ENCODE data around the gene RANBP10. TPM values are rescaled to one million over a fixed set of nuclear protein-coding genes. Genes with fewer than 3 reads are reported as not detected.

The RANBP10 gene
- total and polyA plus RNA-seq, 2 donors (not counting 3 experiments of a cell fraction or from before 2014, with no cell fraction given): 25.6 to 28.8 TPM

DNA sequence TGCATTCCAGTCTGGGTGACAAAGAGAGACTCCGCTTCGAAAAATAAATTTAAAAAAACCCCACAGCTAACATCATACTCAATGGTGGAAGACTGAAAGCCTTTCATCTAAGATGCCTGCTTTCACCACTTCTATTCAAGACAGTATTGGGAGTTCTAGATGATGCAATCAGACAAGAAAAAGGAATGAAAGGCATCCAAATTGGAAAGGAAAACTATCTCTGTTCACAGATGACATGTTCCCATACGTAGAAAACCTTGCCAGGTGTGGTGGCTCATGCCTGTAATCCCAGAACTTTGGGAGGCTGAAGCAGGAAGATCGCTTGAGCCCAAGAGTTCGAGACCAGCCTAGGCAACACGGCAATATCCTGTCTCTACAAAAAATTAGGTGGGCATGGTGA, 31.1 kb downstream of the RANBP10 start:
- peaks cover 41% of the 10 kb centered on the region for H3K4me1 ChIP-seq (ENCODE audit: control insufficient read depth, extremely low read depth, insufficient read depth, low read length)
- no peak overlapping the region for H3K4me2 ChIP-seq (ENCODE audit: insufficient read depth, low read length)
- no TSS peak for BruUV-seq (replicated peaks)
- H3K9me1 ChIP-seq (replicated peaks; ENCODE audit: control insufficient read depth, extremely low read depth, insufficient read depth, low read length): no peaks in the 10 kb centered on the region
- dilution Hi-C loops (cut with MboI; ENCODE audit: extremely low pct_ligation_motif_present, low sequenced_read_pairs) (no loop called here), intact Hi-C loops (cut with micrococcal nuclease) (no loop called here)
- TF ChIP-seq MYC (IDR thresholded peaks at IDR 0.05; ENCODE audit: low read depth, low read length): no peak
- TF ChIP-seq, protein P1, sequence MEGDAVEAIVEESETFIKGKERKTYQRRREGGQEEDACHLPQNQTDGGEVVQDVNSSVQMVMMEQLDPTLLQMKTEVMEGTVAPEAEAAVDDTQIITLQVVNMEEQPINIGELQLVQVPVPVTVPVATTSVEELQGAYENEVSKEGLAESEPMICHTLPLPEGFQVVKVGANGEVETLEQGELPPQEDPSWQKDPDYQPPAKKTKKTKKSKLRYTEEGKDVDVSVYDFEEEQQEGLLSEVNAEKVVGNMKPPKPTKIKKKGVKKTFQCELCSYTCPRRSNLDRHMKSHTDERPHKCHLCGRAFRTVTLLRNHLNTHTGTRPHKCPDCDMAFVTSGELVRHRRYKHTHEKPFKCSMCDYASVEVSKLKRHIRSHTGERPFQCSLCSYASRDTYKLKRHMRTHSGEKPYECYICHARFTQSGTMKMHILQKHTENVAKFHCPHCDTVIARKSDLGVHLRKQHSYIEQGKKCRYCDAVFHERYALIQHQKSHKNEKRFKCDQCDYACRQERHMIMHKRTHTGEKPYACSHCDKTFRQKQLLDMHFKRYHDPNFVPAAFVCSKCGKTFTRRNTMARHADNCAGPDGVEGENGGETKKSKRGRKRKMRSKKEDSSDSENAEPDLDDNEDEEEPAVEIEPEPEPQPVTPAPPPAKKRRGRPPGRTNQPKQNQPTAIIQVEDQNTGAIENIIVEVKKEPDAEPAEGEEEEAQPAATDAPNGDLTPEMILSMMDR (IDR thresholded peaks at IDR 0.05; ENCODE audit: extremely low read depth in 1 of 2, insufficient read depth in 1 of 2, low read depth in 1 of 2, low read length in 2 of 2): no peak
- TF ChIP-seq, protein P2, sequence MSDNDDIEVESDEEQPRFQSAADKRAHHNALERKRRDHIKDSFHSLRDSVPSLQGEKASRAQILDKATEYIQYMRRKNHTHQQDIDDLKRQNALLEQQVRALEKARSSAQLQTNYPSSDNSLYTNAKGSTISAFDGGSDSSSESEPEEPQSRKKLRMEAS (IDR thresholded peaks at IDR 0.05; ENCODE audit: insufficient read depth, insufficient read length): no peak
- no peak for TF ChIP-seq GATA2 (IDR thresholded peaks at IDR 0.05; ENCODE audit: insufficient read depth, insufficient read length, low read depth, low read length)
- TF ChIP-seq JUN (IDR thresholded peaks at IDR 0.05; ENCODE audit: borderline replicate concordance, insufficient read depth, insufficient read length, low read depth): no peak
- TF ChIP-seq POLR2A (IDR thresholded peaks at IDR 0.05; ENCODE audit: low read depth, low read length): no peak
- no peak for TF ChIP-seq FOS (IDR thresholded peaks at IDR 0.05; ENCODE audit: borderline replicate concordance, insufficient read depth, low read length)
- no peak for TF ChIP-seq EZH2 (IDR thresholded peaks at IDR 0.05; ENCODE audit: borderline replicate concordance, low read depth, low read length, severe bottlenecking)
- TF ChIP-seq POLR2AphosphoS5 (IDR thresholded peaks at IDR 0.05; ENCODE audit: insufficient read depth, low read depth, low read length): no peak
- no peaks in the 10 kb centered on the region for H3K27me3 ChIP-seq (ENCODE audit: control insufficient read depth in 2 of 2, insufficient read depth in 2 of 2, low read length in 2 of 2)
- H3K36me3 ChIP-seq (ENCODE audit: control insufficient read depth in 2 of 2, extremely low read depth in 1 of 2, insufficient read depth in 2 of 2, low read length in 2 of 2): no peaks in the 10 kb centered on the region
- H3K9me3 ChIP-seq (replicated peaks; ENCODE audit: control insufficient read depth, insufficient read depth, low read length): no peaks in the 10 kb centered on the region
- H3K27ac ChIP-seq (ENCODE audit: insufficient read depth, low read depth, low read length): no peak overlapping the region
- H2AFZ ChIP-seq (ENCODE audit: low read depth, low read length): no peak overlapping the region
- DNase-seq (ENCODE audit: low read depth, low spot score) (no peak), FAIRE-seq (no peak)
- H3K79me2 ChIP-seq (ENCODE audit: control insufficient read depth, insufficient read depth, low read length): peaks cover 3% of the 10 kb centered on the region
- CTCF ChIA-PET: interaction anchor here (0.6 kb wide), 1 partner anchor 41 kb away, joined by 3 read pairs; no protein-coding TSS in a partner anchor
- no peak overlapping the region for H3K4me3 ChIP-seq (replicated peaks in 1 of 3; ENCODE audit: insufficient read depth in 1 of 3, low read depth in 1 of 3, low read length in 3 of 3)
- no peaks in the 10 kb centered on the region for H4K20me1 ChIP-seq (replicated peaks; ENCODE audit: control insufficient read depth, extremely low read depth, insufficient read depth, low read length)
- POLR2A ChIA-PET: no interaction called here
- H3K9ac ChIP-seq (replicated peaks; ENCODE audit: extremely low read depth, insufficient read depth, low read length): no peak overlapping the region

All from endothelial cell of umbilical vein (primary cell).